Stimulated activated CD4-positive, alpha-beta T cell treated with anti-CD3 and anti-CD28 coated beads, TNF-alpha, amount 100 ng/mL, for 4 hours (primary cell): ENCODE data around the gene PPARA.

Experiments
- DNase-seq, 3 experiments: peaks; one replicate each; pipeline ENCODE4 v3.0.0-alpha.2; 2020; ENCODE audit warnings: low read depth in 3 of 3

Gene PPARA

DNA sequence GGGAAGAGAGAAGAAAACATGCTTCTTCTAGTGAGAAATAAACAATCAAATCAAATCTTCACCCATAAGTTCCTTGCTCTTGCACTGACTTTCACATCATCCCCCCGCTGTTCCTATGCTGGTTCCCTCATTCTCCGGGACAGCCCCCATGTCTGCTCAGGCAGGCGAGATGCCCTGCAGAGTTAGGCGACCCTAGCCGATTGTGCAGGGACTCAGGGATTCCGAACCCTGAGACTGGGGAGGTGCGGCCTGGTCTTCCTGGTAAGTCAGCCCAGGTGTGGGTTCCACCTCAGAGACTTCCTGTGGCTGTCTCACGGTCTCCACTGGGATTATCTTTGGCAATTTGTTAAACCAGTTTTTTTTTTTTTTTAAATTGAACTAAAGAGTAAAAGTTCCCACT lies 124.1 kb downstream of the PPARA start:
- no peak for DNase-seq

GRCh38 chr22:46275455-46276122 lies 125.3 kb downstream of the PPARA start:
- no peak for DNase-seq

DNA sequence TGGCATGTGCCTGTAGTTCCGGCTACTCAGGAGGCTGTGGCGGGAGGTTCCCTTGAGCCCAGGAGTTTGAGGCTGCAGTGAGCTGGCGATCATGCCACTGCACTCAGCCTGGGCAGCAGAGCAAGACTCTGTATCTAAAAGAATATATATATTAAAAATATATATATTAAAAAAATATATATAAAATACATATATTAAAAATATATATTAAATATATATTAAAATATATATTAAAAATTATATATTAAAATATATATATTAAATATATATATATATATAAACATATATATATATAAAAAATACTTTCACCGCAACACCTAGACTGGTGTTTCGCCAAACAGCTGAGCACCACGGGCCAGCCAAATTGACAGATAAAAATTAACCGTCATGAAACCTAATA lies 126.2 kb downstream of the PPARA start:
- DNase-seq: no peak

DNA sequence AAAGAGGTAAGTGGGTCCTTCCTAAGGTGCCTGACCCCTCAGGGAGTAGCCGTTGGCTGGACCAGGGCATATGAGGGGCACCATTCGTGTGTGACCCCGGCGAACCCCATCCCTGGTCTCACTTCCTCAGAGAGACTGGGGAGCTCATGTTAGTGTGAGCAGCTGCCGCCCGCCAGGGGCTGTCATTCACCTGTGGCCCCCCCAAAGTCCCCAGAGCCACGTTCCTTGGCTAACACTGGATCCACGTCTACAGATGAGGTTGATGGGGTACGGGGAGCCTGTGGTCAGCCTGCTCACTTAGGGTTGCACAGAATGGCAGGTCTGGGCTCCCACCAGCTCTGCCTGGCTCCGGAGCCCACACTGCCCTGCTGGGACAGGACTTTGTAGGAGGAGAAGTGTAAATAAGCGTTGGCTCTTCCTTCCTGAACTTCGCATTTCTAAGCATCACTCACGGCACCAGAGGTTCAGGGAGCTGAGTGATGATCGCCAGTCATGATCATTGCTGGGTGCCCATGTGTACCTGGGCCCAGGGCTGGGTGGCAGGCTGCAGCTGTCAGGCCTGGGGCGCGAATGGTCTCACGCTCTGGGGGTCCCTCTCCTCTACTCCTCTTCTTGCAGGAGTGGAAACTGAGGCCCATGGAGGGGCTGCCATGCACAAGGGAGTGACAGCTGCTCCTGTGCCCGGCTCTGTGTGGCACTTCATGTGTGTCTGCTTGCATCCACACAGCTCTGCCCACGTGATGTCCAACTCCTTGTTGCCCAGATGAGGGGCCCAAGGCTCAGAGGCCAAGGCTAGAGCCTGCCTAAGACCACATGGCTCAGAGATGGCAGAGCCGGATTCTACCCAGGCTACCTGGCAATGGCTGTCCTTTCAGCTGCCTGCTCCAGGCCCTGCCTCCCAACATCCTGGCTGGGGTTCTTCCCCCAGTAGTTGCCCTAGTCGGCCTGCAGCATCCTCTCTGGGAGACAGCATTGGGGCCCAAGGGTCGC lies 128.6 kb downstream of the PPARA start:
- DNase-seq: no peak

DNA sequence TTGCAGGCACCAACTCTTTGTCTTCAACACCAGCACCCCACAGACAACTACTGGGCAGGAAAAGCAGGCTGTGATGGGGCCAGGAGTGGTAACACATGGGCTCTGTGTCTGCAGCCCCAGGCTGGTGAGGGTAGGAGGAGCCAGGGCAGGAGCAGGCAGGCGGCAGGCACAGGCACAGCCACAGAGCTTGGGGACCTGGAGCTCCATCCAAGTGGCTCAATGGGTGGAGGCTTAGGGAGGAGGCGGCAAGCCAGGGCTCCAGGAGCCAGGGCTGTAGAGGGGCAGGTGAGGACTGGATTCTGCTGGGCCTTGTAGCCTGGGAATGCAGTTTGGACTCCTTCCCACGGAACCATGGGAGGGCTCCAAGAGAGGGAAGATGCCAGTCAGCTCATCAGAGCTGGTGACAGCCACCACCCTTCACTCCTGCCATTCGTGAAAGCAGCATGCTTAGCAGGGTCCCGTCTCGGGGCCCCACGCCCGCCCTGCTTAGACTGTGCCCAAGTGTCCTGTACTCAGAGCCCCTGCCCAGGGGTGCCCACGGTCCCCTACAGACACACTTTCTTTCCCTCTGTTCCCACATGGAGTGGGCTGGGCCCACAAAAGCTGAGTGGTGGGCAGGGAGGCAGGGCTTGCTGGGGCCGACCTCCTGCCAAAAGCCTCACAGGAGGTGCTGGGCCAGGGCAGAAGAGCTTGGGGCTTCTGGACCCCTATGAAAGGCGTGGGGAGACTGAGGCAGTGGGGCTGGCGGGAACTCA lies 129.9 kb downstream of the PPARA start:
- no peak for DNase-seq

- DNase-seq: no peak
These were observed 130.8 kb downstream of the PPARA start for GRCh38 chr22:46280999-46281623.

DNA sequence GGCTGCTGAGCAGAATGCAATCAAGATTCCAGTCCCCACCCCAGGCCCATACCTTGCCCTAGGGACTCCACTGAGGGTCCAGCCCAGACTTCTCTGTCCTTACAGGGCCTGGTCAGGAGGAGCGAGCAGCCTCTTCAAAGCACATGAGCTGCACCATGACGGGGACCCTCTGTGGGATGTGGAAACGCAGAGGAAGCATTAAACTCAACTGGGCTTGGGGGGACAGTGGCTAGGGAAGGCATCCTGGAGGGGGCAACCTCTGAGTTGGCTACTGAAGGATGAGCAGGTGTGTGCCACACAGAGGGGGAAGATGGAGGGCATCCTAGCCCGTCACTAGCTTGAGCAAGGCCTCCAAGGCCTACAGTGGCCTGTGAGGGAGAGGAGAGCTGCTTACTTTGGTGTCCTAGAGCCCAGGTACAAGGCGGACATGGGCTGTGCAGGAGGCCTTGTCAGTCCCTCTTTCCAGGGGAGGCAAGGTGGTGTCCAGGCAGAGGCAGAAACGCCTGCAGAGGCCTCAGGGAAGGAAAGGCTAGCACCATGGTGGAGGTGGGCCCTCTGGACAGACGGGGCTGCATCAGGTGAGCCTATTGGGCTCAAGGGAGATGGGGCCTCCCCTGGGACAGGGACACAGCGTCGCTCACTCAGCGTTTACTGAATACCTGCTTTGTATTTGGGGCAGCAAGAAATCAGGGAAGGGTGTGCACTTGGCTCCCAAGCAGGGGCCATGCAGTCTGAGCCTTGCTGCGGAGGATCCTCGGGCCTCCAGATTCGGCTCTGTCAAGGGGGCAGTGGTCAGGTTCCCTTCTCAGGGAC lies 131.7 kb downstream of the PPARA start:
- no peak for DNase-seq

DNA sequence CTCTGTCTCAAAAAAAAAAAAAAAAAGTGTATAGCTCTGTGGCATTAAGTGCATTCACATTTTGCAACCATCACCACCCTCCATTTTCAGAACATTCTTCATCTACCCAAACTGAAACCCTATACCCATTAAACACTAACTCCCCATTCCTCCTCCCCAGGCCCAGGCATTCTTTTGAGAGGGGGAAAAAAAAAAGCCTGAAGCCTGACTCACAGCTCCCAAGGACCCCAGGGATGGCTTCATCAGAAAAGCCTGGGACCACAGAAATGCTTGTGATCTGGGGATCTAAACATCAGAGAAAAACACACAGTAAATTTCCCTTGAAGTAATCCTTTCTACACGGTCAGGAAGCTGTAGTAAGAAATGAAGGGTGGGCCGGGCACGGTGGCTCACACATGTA lies 135.7 kb downstream of the PPARA start:
- DNase-seq: no peak

DNA sequence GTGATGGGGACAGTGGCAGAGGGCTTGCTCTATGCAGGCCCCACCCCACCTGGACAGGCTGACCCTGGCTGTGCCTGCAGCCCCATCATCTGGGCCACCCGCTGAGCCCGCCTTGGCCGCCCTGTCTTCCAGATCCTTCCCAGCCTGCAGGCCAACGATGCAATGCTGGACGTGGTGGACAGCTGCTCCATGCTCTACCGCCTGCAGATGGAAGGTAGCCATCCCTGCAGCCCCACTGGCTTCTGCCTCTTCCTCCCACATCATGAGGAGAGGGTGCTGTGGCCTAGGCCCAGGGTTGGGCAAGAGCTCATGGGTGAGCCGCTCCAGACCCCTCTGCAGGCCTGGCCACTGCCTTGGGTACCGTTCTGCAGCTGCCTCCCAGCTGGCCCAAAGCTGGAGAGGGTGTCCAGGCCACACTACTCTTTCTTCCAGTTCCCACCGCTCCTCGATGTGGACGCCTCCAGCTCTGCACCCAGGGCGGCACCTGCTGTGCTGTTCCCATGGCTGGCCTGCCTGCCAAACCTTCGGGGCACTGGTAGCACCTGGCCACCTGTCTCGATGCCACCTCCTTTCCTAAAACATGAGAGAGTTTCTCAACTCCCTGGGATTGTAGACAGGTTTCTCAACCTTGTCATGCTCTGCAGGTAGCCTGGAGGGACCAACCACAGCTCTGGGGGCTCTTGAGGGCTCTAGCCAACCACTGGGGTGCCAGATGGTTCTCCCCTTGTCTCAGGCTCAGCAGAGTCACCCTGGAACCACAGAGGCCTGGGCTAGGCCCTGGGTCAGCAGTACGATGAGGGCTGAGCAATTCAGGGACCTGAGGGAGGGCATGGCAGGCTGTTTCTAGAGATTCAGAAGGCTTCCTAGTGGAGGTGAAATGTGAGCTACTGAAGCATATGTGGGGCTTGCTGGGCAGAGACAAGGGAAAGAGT lies 136.9 kb downstream of the PPARA start:
- no peak for DNase-seq

GRCh38 chr22:46287873-46288751 lies 137.8 kb downstream of the PPARA start:
- DNase-seq: no peak

- no peak for DNase-seq
These were observed 138.5 kb downstream of the PPARA start for GRCh38 chr22:46288846-46289243.

DNA sequence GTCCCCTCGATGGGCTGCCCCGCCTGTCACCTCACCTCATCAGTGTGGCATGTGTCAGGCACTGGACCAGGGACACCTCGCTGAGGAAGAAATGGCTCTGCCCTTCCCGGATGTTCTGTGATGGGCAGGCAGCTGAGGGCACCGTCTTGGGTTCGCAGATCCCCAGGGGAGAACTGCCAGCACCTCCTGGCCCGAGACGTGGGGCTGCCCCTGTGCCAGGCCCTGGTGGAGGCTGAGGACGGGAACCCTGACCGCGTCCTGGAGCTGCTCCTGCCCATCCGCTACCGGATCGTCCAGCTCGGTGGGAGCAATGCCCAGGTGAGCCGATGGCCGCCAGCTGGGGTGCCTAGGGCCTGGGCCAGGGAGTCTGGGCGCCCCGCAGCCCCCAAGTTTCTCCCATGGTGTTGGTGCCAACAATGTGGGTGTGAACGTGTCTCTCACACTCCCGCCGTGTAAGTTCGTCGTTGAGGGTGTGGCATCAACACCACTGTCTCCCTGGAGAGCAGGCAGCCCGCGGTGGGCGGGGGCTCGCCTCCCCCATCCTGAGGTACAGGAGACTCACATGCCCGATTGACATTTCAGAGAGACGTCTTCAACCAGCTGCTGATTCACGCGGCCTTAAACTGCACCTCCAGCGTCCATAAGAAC lies 139.0 kb downstream of the PPARA start:
- no peak for DNase-seq

DNA sequence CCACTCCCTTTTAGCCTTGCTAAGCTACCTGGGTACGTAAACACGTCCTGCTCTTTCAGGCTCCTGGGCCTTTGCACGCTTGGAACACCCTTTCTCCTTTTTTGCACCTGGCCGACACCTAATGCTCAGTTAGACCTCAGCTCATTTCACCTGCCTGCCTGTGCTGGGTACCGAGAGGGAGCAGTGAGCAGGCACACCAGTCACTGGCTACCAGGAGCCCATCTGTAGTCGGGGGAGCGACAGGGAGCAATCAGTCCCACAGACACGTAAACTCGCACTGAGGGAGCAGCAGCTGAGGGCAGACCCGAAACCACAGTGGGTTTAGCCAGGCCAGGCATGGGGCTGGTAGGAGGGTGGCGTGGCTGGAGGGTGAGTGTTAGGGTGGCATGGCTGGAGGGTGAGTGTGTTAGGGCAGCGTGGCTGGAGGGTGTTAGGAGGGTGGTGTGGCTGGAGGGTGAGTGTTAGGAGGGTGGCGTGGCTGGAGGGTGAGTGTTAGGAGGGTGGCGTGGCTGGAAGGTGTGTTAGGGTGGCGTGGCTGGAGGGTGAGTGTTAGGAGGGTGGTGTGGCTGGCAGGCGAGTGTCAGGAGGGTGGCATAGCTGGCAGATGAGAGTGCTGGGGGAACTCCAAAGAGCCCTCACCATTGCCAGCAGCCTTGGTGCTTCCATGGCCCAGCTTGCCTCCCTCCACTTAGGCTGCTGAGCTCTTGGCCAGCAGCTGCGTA lies 140.0 kb downstream of the PPARA start:
- no peak for DNase-seq

- DNase-seq: no peak
These were observed 140.8 kb downstream of the PPARA start for GRCh38 chr22:46290843-46291785.

- no peak for DNase-seq
These were observed 141.8 kb downstream of the PPARA start for GRCh38 chr22:46292173-46292572.

DNA sequence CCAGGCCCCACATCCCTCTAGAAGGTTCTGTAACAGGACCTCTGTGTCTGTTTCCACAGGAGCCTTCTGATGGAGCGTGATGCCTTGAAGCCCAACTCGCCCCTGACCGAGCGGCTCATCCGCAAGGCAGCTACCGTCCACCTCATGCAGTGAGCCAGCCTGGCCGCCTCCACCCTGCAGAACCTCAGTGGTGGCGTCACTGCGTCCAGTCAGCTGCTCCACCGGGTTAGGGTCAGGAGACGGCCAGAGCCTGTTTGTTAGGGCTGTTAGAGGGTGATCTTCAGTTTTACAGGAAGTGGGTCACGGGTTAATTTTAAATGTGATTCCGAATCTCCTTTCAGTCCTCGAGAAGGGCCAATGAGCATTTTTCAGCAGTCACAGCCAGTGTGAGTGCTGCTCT lies 142.4 kb downstream of the PPARA start:
- DNase-seq: no peak
